Small intestine (tissue), 7 donors: ENCODE results near the gene LSR. TPM values are rescaled to one million over a fixed set of nuclear protein-coding genes. Genes with fewer than 3 reads are reported as not detected.

Source experiments
- DNase-seq, 2 donors: peaks; one replicate each; pipeline versions ENCODE4 v3.0.0 to v3.0.0-alpha.2; 2013
- FAIRE-seq: peaks from 2 replicates; lab custom pipeline; 2012; peaks lifted over from hg19 to GRCh38; lab: Jason Lieb, UNC
- H3K27ac ChIP-seq, 3 donors: one replicate each; pipeline ENCODE4 v1.5.1; 2013; ENCODE audit warnings: low read length in 2 of 3, mild to moderate bottlenecking in 2 of 3, control low read depth in 1 of 3, inconsistent platforms in 1 of 3, low read depth in 1 of 3, moderate library complexity in 1 of 3
- H3K27me3 ChIP-seq, 3 donors: one replicate each; pipeline ENCODE4 v1.6.1; 2013; ENCODE audit warnings: low read length in 3 of 3, inconsistent platforms in 1 of 3; ENCODE audit not compliant: control insufficient read depth in 3 of 3, insufficient read depth in 3 of 3
- H3K36me3 ChIP-seq, 3 donors: one replicate each; pipeline ENCODE4 v1.6.1; 2013; ENCODE audit warnings: low read length in 3 of 3, inconsistent platforms in 1 of 3, low read depth in 1 of 3, mild to moderate bottlenecking in 1 of 3, moderate library complexity in 1 of 3; ENCODE audit not compliant: control insufficient read depth in 3 of 3, insufficient read depth in 2 of 3
- H3K4me1 ChIP-seq, 3 donors: one replicate each; pipeline ENCODE4 v1.6.1; 2013; ENCODE audit warnings: low read length in 2 of 3, inconsistent platforms in 1 of 3, low read depth in 1 of 3, mild to moderate bottlenecking in 1 of 3, moderate library complexity in 1 of 3; ENCODE audit not compliant: control insufficient read depth in 3 of 3, insufficient read depth in 2 of 3
- H3K4me3 ChIP-seq, 3 donors: one replicate each; pipeline ENCODE4 v1.5.1; 2013; ENCODE audit warnings: low read length in 3 of 3, control low read depth in 1 of 3, inconsistent platforms in 1 of 3, low read depth in 1 of 3, mild to moderate bottlenecking in 1 of 3, moderate library complexity in 1 of 3
- H3K9me3 ChIP-seq, 2 donors: one replicate each; pipeline ENCODE4 v1.6.1; 2013; ENCODE audit warnings: low read depth in 1 of 2, low read length in 1 of 2; ENCODE audit not compliant: control insufficient read depth in 2 of 2, insufficient read depth in 1 of 2
- WGBS, 3 donors: extraction: QIAGEN DNeasy Blood & Tissue Kit; methylation state at CpG; one replicate each; pipeline ENCODE4 v1.1.7; 2013; 5-methylcytosine and 5-hydroxymethylcytosine counted together
- polyA plus RNA-seq, 4 donors: library from polyadenylated mRNA; stranded (reverse) in 3 of 4; unstranded in 1 of 4; fragments of 200-250 nt in 3 of 4; fragments of 120-200 nt in 1 of 4; gene quantifications; one replicate each; pipeline versions ENCODE4 v1.2.1 to v1.2.3, GENCODE V29; 2013
- donor health status: healthy with polysubstance abuse.
- donor health status: control.
- donor health status: control.
- donor health status: Bipolar disorder and iron deficiency.
- donor health status: healthy.

LSR gene
- polyA plus RNA-seq, 4 donors = 51.6 to 136 (median 98.7) TPM

DNA sequence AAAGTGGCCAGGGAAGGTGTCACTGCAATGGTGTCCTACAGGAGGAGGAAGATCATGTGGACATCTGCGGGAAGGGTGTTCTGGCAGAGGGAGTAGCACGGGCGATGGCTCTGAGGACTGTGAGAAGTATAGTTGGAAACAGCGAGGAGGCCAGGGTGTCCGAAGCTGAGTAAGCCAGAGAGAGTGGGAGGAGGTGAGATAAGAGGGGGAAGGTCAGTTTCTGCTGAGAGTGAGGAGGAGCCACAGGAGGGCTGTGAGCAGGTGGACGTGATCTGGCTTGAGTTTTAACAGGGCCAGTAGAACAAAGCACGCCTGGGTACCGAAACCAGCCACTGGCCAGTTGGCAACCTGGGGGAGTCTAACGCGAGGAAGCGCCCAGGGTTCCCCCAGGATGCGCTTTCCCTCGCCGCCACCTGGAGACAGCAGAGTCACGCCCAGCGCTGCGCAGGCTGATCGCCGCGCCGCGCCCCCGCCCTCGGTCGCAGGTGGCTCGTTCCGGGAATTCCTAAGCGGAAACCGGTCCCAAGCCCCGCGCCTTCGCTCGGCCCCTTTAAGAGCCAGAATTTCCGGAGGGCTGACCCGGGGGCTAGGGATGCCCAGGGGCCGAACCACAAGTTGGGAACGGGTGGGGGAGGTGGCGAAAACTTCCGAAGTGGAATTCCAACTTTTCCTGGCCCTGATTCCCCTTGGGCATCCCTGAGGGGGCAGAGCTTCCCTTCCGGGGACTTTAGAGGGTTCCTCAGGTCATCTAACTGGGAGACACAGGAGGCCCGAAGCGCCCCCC lies 1.1 kb upstream of the LSR start:
- DNase-seq = peak; percentile 96 to 97
- no peaks in the 10 kb centered on the region for H3K27me3 ChIP-seq
- WGBS, 3 donors = 2 to 3% (median 3%) methylated on average over 40 to 42 of the region's 42 CpGs
- FAIRE-seq = no peak
- no peaks in the 10 kb centered on the region for H3K9me3 ChIP-seq
- peak overlapping the region; percentile 67 to 96 (median 94) for H3K4me3 ChIP-seq
- H3K27ac ChIP-seq = peak overlapping the region; percentile 94 to 96 (median 96)
- H3K36me3 ChIP-seq = peaks cover 0 to 22% (median 4%) of the 10 kb centered on the region in 3 donors
- peaks cover 0 to 19% (median 0%) of the 10 kb centered on the region in 3 donors for H3K4me1 ChIP-seq

DNA sequence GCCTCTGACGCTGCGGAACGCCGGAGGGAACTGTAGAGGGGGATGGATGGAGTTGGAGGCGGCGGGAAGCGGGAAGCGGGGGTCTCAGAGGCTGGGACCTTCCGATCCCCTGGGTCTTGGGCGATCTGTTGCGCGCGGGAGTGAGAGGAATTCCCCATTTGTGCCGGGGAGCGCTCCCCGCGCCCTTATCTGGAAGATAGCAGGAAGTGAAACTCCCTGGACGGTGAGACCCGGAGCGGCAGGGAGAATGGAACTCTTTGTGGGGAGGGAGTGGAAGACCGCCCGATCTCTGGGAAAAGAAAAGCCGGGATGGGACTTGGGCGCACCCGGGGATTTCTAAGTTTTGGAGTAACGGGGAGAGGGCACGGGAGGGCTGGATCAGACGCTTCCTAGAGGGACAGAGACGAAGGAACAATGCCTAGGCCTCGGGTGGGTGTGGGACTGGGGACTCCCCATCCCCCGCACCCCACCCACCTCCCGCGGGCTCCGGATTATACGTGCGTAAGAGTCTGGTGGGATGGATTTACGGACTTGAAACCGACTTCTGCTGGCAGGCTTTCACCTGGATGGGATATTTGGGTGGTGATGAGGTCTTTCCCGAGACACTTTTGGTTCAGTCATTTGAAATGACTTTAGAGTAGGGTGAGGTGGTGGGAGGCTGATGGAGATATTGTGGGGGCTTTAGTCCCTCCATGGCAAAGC lies 495 bp downstream of the LSR start:
- Histone ChIP-seq H3K27me3 (no peaks in the 10 kb centered on the region), H3K4me1 (peaks cover 0 to 19% (median 0%) of the 10 kb centered on the region in 3 donors), H3K27ac (peak overlapping the region; percentile 94 to 96 (median 96)), H3K9me3 (no peaks in the 10 kb centered on the region), H3K36me3 (peaks cover 0 to 36% (median 4%) of the 10 kb centered on the region in 3 donors), H3K4me3 (peak overlapping the region; percentile 67 to 96 (median 94))
- no peak for FAIRE-seq
- peak in 1 of 2 donors; percentile 64 for DNase-seq
- WGBS, 3 donors = 1 to 9% (median 8%) methylated on average over 37 to 39 of the region's 39 CpGs

GRCh38 chr19:35249848-35250711 lies 1.3 kb downstream of the LSR start:
- Histone ChIP-seq H3K4me1 (peaks cover 0 to 19% (median 0%) of the 10 kb centered on the region in 3 donors), H3K36me3 (peaks cover 0 to 44% (median 8%) of the 10 kb centered on the region in 3 donors), H3K27me3 (no peaks in the 10 kb centered on the region), H3K27ac (peak overlapping the region in 2 of 3 donors; percentile 96), H3K4me3 (peak overlapping the region; percentile 67 to 96 (median 94)), H3K9me3 (no peaks in the 10 kb centered on the region)
- peak in 1 of 2 donors; percentile 20 for DNase-seq
- no peak for FAIRE-seq
- WGBS, 3 donors = 61 to 79% (median 66%) methylated on average over 34 of the region's 34 CpGs

- no peak for FAIRE-seq
- Histone ChIP-seq H3K4me3 (no peak overlapping the region), H3K36me3 (peaks cover 0 to 51% (median 8%) of the 10 kb centered on the region in 3 donors), H3K27ac (no peak overlapping the region), H3K4me1 (peaks cover 0 to 19% (median 0%) of the 10 kb centered on the region in 3 donors), H3K27me3 (no peaks in the 10 kb centered on the region), H3K9me3 (no peaks in the 10 kb centered on the region)
- DNase-seq = no peak
- 80 to 85% (median 85%) methylated on average over 2 of the region's 2 CpGs for WGBS, 3 donors
These were observed 2.7 kb downstream of the LSR start for GRCh38 chr19:35251456-35251855.

GRCh38 chr19:35253316-35254286 lies 4.8 kb downstream of the LSR start:
- Histone ChIP-seq H3K4me1 (peaks cover 0 to 13% (median 0%) of the 10 kb centered on the region in 3 donors), H3K4me3 (no peak overlapping the region), H3K9me3 (no peaks in the 10 kb centered on the region), H3K36me3 (peaks cover 0 to 68% (median 8%) of the 10 kb centered on the region in 3 donors), H3K27me3 (no peaks in the 10 kb centered on the region), H3K27ac (no peak overlapping the region)
- WGBS, 3 donors = 79 to 87% (median 86%) methylated on average over 9 of the region's 9 CpGs
- FAIRE-seq (no peak), DNase-seq (no peak)

DNA sequence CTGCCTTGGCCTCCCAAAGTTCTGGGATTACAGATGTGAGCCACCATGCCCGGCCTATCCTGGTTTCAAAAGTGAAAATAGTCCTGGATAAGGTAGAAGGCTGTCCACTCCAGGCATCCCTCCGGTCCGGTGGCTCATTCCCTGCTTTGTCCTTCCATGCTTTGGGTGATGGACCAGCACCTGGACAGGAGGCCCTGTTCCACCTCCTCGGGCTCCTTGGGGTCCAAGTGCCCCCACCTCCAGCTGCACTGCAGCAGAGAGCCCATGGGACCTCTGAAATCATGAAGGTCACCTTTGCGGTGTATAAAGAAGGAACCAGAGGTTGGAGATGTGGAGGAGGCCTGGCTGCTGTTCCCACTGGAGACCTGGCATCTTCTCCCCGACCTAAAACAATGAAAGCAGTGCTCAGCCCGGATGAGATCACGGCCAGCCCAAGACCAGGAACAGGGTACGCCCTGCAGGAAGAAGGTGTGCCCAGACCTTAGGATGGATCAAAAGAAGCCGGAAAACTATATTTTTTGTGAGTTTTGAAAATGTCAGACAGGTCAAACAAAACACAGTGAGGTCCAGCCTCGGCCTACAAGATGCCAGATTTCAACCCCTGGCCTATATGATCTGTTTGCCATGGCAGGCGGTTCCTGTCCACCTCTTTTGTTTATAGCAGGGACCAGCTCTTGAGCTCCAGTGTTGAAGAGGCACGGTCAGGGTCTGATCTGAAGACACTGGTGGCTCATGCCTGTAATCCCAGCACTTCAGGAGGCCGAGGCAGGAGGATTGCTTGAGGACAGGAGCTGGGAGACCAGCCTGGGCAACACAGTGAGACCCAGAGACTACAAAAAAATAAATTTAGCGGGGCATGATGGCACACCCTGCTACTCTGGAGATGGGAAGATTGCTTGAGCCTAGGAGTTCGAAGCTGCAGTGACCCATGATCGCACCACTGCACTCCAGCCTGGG lies 5.8 kb downstream of the LSR start:
- no peaks in the 10 kb centered on the region for H3K9me3 ChIP-seq
- no peaks in the 10 kb centered on the region for H3K27me3 ChIP-seq
- FAIRE-seq (no peak), DNase-seq (no peak)
- 90 to 92% (median 90%) methylated on average over 17 of the region's 17 CpGs for WGBS, 3 donors
- no peak overlapping the region for H3K27ac ChIP-seq
- H3K4me3 ChIP-seq = no peak overlapping the region
- peaks cover 0 to 13% (median 0%) of the 10 kb centered on the region in 3 donors for H3K4me1 ChIP-seq
- H3K36me3 ChIP-seq = peaks cover 0 to 77% (median 8%) of the 10 kb centered on the region in 3 donors
